SK-N-SH treated with all-trans-retinoic acid at 6 μM for 48 hours (cell line): Measurements from ENCODE around the gene RBP5.

Experiments
- ATAC-seq: fragments of 200-7000 bp; cut with Tn5 transposase; 3 replicates; pipeline ENCODE4 v1.9.1; 2020; ENCODE audit warnings: mild to moderate bottlenecking, moderate library complexity
- ARNTL ChIP-seq: fragments of 450-650 bp; formaldehyde crosslinking; IDR thresholded peaks from 2 replicates; pipeline ENCODE4 v1.5.0; 2020; ENCODE audit warnings: low read depth, mild to moderate bottlenecking, moderate library complexity, borderline replicate concordance
- BACH2 ChIP-seq: fragments of 250-450 bp; sonication (Bioruptor Pico); IDR thresholded peaks from 2 replicates; pipeline ENCODE4 v1.9.0; 2021; ENCODE audit warnings: mild to moderate bottlenecking, borderline replicate concordance
- CSDC2 ChIP-seq: fragments of 250-450 bp; sonication (Bioruptor Pico); IDR thresholded peaks from 2 replicates; pipeline ENCODE4 v1.5.0; 2020; ENCODE audit warnings: mild to moderate bottlenecking, moderate library complexity
- ESRRG ChIP-seq: fragments of 250-450 bp; sonication (Bioruptor Pico); IDR thresholded peaks from 2 replicates; pipeline ENCODE4 v1.6.1; 2021; ENCODE audit warnings: mild to moderate bottlenecking
- GLIS3 ChIP-seq: fragments of 250-450 bp; sonication (Bioruptor Pico); IDR thresholded peaks from 2 replicates; pipeline ENCODE4 v1.5.0; 2020; ENCODE audit warnings: mild to moderate bottlenecking, moderate library complexity
- ISL1 ChIP-seq: fragments of 250-450 bp; sonication (Bioruptor Pico); IDR thresholded peaks from 2 replicates; pipeline ENCODE4 v2.1.2; 2022; ENCODE audit warnings: mild to moderate bottlenecking, moderate library complexity
- PPARA ChIP-seq: fragments of 250-450 bp; sonication (Bioruptor Pico); IDR thresholded peaks from 2 replicates; pipeline ENCODE4 v1.5.0; 2020; ENCODE audit warnings: mild to moderate bottlenecking, borderline replicate concordance
- RARB ChIP-seq: fragments of 250-450 bp; sonication (Bioruptor Pico); IDR thresholded peaks from 2 replicates; pipeline ENCODE4 v1.8.0; 2021; ENCODE audit warnings: mild to moderate bottlenecking, moderate library complexity
- SNAI2 ChIP-seq: fragments of 250-450 bp; sonication (Bioruptor Pico); IDR thresholded peaks from 2 replicates; pipeline ENCODE4 v1.5.0; 2020; ENCODE audit warnings: mild to moderate bottlenecking, moderate library complexity
- TCF4 ChIP-seq: fragments of 250-450 bp; sonication (Bioruptor Pico); IDR thresholded peaks from 2 replicates; pipeline ENCODE4 v1.8.0; 2021; ENCODE audit warnings: mild to moderate bottlenecking, moderate library complexity, borderline replicate concordance
- TOX ChIP-seq: fragments of 250-450 bp; sonication (Bioruptor Pico); IDR thresholded peaks from 2 replicates; pipeline ENCODE4 v1.8.0; 2021; ENCODE audit warnings: mild to moderate bottlenecking, moderate library complexity, borderline replicate concordance
- ZC3H10 ChIP-seq: fragments of 250-450 bp; sonication (Bioruptor Pico); IDR thresholded peaks from 2 replicates; pipeline ENCODE4 v1.5.1; 2021; ENCODE audit warnings: mild to moderate bottlenecking, moderate library complexity
- ZFP3 ChIP-seq: fragments of 250-450 bp; sonication (Bioruptor Pico); IDR thresholded peaks from 2 replicates; pipeline ENCODE4 v1.5.0; 2020; ENCODE audit warnings: mild to moderate bottlenecking, moderate library complexity
- ZFP30 ChIP-seq: fragments of 450-650 bp; formaldehyde crosslinking; IDR thresholded peaks from 2 replicates; pipeline ENCODE4 v1.5.0; 2022; ENCODE audit warnings: mild to moderate bottlenecking, moderate library complexity
- ZNF70 ChIP-seq: fragments of 450-650 bp; formaldehyde crosslinking; IDR thresholded peaks from 2 replicates; pipeline ENCODE4 v1.5.0; 2020; ENCODE audit warnings: mild to moderate bottlenecking, moderate library complexity
- ZNF8 ChIP-seq: fragments of 450-650 bp; formaldehyde crosslinking; IDR thresholded peaks from 2 replicates; pipeline ENCODE4 v1.5.0; 2020; ENCODE audit warnings: mild to moderate bottlenecking, moderate library complexity
- TF ChIP-seq, protein P1 (sequence below): fragments of 250-450 bp; sonication (Bioruptor Pico); IDR thresholded peaks from 2 replicates; pipeline ENCODE4 v1.5.1; 2021; ENCODE audit warnings: mild to moderate bottlenecking, moderate library complexity
- TF ChIP-seq, protein P2 (sequence below): fragments of 250-450 bp; sonication (Bioruptor Pico); IDR thresholded peaks from 2 replicates; pipeline ENCODE4 v1.5.1; 2020; ENCODE audit warnings: low read depth, mild to moderate bottlenecking, moderate library complexity
- TF ChIP-seq, protein P3 (sequence below): fragments of 250-450 bp; sonication (Bioruptor Pico); IDR thresholded peaks from 2 replicates; pipeline ENCODE4 v1.5.0; 2020; ENCODE audit warnings: mild to moderate bottlenecking, moderate library complexity
- TF ChIP-seq, protein P4 (sequence below): fragments of 250-450 bp; sonication (Bioruptor Pico); IDR thresholded peaks from 2 replicates; pipeline ENCODE4 v1.8.0; 2021; ENCODE audit warnings: low read depth, mild to moderate bottlenecking, moderate library complexity, borderline replicate concordance
- TF ChIP-seq, protein P5 (sequence below): fragments of 250-450 bp; sonication (Bioruptor Pico); IDR thresholded peaks from 2 replicates; pipeline ENCODE4 v1.8.0; 2020; ENCODE audit warnings: mild to moderate bottlenecking, moderate library complexity, borderline replicate concordance

The RBP5 gene

DNA sequence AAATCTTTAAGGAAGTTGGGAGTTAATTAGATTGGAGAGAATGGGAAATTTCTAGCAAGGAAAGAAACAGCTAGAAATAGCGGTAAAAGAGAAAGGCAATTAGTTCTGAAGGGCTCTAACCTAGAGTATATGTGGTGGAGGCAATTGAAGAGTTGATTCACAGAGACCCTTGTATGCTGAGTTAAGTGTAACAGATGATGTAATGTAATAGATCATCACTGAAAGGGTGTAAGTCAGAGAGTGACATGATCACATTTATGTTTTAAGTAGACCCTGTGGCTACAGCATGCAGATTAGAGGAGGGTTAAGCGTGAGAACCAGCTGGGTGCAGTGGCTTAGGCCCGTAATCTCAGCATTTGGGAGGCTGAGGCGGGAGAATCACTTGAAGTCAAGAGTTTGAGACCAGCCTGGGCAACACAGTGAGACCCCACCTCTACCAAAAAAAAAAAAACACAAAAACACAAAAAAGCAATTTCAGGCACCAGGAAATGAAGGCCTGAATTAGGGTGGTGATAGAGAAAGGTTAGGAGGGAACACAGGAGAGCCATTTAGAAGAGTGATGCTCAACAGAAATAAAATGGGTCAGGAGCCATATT, 3.0 kb downstream of the RBP5 start:
- ATAC-seq = no peak
- TF ChIP-seq CSDC2 = no peak
- TF ChIP-seq, all 23 proteins: peak for 0

DNA sequence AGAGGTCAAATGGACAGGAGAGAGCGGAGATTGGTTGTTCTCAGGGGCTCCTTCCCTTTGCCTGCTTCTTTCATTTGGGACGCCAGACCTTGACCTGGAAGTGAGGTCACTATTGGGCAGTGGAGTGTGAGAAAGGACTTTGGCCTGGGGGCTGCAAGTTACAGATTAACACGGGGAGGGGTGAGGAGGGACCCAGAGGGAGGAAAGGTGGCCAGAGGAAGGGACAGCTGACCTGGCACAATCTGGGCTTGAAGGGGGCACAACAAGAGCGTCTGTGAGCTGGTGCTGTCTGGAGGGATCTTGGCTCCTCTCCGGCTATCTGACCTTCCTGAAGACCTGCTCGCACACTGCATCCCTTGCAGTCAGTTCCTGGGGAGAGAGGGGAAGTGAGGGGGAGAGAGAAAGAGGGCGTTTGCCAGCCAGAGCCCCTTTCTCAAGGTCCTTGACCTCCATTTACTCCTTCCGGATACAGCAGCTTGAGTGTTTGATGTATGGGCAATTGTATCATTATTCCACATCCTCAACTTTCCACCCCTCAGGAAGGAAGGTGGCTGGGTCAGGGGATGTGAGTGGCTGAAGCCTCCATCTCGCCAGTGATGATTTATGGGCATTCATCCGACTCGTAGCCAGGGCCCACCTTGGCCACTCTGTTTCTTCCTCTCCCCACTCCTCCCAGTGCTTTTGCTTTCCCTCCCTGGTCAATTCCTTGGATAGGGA, 4.7 kb downstream of the RBP5 start:
- ATAC-seq = no peak
- TF ChIP-seq, protein P1, sequence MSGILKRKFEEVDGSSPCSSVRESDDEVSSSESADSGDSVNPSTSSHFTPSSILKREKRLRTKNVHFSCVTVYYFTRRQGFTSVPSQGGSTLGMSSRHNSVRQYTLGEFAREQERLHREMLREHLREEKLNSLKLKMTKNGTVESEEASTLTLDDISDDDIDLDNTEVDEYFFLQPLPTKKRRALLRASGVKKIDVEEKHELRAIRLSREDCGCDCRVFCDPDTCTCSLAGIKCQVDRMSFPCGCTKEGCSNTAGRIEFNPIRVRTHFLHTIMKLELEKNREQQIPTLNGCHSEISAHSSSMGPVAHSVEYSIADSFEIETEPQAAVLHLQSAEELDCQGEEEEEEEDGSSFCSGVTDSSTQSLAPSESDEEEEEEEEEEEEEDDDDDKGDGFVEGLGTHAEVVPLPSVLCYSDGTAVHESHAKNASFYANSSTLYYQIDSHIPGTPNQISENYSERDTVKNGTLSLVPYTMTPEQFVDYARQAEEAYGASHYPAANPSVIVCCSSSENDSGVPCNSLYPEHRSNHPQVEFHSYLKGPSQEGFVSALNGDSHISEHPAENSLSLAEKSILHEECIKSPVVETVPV (CRISPR knock-in tag) = no peak
- no peak for TF ChIP-seq CSDC2
- TF ChIP-seq, protein P2, sequence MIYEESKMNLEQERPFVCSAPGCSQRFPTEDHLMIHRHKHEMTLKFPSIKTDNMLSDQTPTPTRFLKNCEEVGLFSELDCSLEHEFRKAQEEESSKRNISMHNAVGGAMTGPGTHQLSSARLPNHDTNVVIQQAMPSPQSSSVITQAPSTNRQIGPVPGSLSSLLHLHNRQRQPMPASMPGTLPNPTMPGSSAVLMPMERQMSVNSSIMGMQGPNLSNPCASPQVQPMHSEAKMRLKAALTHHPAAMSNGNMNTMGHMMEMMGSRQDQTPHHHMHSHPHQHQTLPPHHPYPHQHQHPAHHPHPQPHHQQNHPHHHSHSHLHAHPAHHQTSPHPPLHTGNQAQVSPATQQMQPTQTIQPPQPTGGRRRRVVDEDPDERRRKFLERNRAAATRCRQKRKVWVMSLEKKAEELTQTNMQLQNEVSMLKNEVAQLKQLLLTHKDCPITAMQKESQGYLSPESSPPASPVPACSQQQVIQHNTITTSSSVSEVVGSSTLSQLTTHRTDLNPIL (CRISPR knock-in tag) = no peak
- no peak for TF ChIP-seq ARNTL (CRISPR knock-in tag)
- TF ChIP-seq ESRRG = no peak
- no peak for TF ChIP-seq TOX (CRISPR knock-in tag)
- no peak for TF ChIP-seq RARB (CRISPR knock-in tag)
- no peak for TF ChIP-seq ZFP30 (CRISPR knock-in tag)
- TF ChIP-seq, protein P3, sequence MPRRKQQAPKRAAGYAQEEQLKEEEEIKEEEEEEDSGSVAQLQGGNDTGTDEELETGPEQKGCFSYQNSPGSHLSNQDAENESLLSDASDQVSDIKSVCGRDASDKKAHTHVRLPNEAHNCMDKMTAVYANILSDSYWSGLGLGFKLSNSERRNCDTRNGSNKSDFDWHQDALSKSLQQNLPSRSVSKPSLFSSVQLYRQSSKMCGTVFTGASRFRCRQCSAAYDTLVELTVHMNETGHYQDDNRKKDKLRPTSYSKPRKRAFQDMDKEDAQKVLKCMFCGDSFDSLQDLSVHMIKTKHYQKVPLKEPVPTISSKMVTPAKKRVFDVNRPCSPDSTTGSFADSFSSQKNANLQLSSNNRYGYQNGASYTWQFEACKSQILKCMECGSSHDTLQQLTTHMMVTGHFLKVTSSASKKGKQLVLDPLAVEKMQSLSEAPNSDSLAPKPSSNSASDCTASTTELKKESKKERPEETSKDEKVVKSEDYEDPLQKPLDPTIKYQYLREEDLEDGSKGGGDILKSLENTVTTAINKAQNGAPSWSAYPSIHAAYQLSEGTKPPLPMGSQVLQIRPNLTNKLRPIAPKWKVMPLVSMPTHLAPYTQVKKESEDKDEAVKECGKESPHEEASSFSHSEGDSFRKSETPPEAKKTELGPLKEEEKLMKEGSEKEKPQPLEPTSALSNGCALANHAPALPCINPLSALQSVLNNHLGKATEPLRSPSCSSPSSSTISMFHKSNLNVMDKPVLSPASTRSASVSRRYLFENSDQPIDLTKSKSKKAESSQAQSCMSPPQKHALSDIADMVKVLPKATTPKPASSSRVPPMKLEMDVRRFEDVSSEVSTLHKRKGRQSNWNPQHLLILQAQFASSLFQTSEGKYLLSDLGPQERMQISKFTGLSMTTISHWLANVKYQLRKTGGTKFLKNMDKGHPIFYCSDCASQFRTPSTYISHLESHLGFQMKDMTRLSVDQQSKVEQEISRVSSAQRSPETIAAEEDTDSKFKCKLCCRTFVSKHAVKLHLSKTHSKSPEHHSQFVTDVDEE (CRISPR knock-in tag) = no peak
- no peak for TF ChIP-seq SNAI2 (CRISPR knock-in tag)
- TF ChIP-seq ZNF70 (CRISPR knock-in tag) = no peak
- TF ChIP-seq ISL1 (CRISPR knock-in tag) = no peak
- TF ChIP-seq PPARA (CRISPR knock-in tag) = no peak
- no peak for TF ChIP-seq BACH2 (CRISPR knock-in tag)
- TF ChIP-seq ZC3H10 (CRISPR knock-in tag) = no peak
- TF ChIP-seq, protein P4, sequence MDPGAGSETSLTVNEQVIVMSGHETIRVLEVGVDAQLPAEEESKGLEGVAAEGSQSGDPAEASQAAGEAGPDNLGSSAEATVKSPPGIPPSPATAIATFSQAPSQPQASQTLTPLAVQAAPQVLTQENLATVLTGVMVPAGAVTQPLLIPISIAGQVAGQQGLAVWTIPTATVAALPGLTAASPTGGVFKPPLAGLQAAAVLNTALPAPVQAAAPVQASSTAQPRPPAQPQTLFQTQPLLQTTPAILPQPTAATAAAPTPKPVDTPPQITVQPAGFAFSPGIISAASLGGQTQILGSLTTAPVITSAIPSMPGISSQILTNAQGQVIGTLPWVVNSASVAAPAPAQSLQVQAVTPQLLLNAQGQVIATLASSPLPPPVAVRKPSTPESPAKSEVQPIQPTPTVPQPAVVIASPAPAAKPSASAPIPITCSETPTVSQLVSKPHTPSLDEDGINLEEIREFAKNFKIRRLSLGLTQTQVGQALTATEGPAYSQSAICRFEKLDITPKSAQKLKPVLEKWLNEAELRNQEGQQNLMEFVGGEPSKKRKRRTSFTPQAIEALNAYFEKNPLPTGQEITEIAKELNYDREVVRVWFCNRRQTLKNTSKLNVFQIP (CRISPR knock-in tag) = no peak
- TF ChIP-seq ZFP3 (CRISPR knock-in tag) = no peak
- no peak for TF ChIP-seq GLIS3

DNA sequence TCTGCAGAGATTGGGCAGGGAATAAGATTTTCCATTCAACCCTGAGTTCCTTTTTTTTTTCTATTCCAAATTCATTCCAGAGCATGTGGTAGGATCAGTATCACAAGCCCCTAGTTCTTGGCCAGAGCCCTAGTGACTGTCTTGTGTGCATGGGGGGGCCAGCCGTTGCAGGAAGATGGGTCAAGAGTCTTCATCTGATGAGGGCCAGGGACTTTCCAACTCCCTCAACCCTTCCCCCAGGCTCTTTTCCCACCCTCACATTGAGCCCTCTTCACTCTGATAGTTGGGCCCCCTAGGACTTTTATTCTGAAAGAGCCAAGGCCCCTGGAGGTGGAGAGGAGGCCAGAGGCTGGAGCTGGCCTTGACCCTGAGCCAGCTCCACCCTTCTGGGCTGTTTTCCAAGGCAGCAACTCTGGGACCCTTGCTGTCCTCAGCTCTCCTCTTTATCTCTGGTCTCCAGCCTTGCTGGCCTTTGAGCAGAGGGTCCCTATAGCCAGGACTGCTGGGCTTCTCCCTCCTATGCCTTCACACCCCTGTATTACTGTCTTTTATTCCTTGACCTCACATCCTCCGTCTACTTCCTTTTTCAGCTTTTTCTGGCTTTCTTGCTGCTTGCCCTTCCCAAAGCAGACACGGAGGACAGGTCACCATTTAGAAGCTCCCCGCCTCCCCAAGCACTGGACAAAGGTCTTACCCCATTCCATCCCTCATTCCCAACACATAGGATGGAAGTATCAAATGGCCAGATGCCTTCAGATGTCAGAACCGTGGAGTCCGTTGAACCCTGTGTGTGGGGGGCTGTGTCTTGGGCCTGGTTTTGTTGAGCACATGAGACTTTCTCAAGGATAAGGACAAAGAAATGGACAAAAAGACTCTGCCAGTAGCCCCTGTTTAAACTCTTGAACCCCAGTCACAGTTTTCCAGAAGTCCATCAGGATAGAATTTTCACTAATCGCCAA, 5.6 kb downstream of the RBP5 start:
- TF ChIP-seq ISL1 (CRISPR knock-in tag) = no peak
- no peak for TF ChIP-seq ZFP30 (CRISPR knock-in tag)
- ATAC-seq = no peak

DNA sequence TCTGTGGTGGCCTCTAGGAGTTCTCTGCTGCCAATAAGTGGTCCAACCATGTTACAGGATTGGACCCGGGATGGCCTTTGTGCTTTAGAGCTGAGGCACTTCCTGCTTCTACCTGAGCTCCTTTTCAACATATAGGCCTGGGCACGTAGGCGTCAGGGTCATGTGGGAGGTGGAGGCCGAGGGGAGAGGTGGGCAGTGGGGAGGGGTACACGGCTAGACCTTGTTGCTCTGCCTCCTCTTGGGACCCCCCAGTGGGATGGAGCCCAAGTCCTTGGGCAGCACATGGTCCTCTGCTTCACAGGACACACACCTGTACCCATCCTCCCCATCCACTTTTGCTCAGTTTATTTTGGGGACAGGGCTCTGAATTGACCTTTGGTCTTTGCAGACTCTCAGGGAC, 7.4 kb downstream of the RBP5 start:
- no peak for ATAC-seq
- TF ChIP-seq, protein P5, sequence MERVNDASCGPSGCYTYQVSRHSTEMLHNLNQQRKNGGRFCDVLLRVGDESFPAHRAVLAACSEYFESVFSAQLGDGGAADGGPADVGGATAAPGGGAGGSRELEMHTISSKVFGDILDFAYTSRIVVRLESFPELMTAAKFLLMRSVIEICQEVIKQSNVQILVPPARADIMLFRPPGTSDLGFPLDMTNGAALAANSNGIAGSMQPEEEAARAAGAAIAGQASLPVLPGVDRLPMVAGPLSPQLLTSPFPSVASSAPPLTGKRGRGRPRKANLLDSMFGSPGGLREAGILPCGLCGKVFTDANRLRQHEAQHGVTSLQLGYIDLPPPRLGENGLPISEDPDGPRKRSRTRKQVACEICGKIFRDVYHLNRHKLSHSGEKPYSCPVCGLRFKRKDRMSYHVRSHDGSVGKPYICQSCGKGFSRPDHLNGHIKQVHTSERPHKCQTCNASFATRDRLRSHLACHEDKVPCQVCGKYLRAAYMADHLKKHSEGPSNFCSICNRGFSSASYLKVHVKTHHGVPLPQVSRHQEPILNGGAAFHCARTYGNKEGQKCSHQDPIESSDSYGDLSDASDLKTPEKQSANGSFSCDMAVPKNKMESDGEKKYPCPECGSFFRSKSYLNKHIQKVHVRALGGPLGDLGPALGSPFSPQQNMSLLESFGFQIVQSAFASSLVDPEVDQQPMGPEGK = no peak
- TF ChIP-seq ARNTL (CRISPR knock-in tag) = no peak
- no peak for TF ChIP-seq CSDC2
- TF ChIP-seq ZNF70 (CRISPR knock-in tag) = no peak
- no peak for TF ChIP-seq SNAI2 (CRISPR knock-in tag)
- no peak for TF ChIP-seq ZC3H10 (CRISPR knock-in tag)
- no peak for TF ChIP-seq PPARA (CRISPR knock-in tag)
- no peak for TF ChIP-seq TCF4 (CRISPR knock-in tag)
- TF ChIP-seq GLIS3 = no peak
- TF ChIP-seq, protein P2 (CRISPR knock-in tag) = no peak
- TF ChIP-seq ZNF8 (CRISPR knock-in tag) = no peak
- TF ChIP-seq ESRRG = no peak
- TF ChIP-seq, protein P4 (CRISPR knock-in tag) = no peak
